Measurements from ENCODE around the gene ATP1A1.

- TF ChIP-seq CHCHD3 (CRISPR knock-in tag; IDR thresholded peaks at IDR 0.05) (no peak), CSDE1 (IDR thresholded peaks at IDR 0.05) (no peak), JUNB (CRISPR knock-in tag; conservative IDR thresholded peaks at IDR 0.05) (no peak), EHMT2 (IDR thresholded peaks at IDR 0.05) (no peak), NFIX (CRISPR knock-in tag; IDR thresholded peaks at IDR 0.05; ENCODE audit: low read depth) (no peak), GABPB2 (CRISPR knock-in tag; conservative IDR thresholded peaks at IDR 0.05) (no peak), RBFOX2 (IDR thresholded peaks at IDR 0.05; ENCODE audit: low read depth, low read length) (no peak), ZNF384 (IDR thresholded peaks at IDR 0.05; ENCODE audit: low read depth, low read length) (no peak), GATA2 (CRISPR knock-in tag; IDR thresholded peaks at IDR 0.05) (no peak), CBFB (CRISPR knock-in tag; IDR thresholded peaks at IDR 0.05) (no peak), ZNF324 (CRISPR knock-in tag; IDR thresholded peaks at IDR 0.05) (no peak)
- TF ChIP-seq, protein P1, sequence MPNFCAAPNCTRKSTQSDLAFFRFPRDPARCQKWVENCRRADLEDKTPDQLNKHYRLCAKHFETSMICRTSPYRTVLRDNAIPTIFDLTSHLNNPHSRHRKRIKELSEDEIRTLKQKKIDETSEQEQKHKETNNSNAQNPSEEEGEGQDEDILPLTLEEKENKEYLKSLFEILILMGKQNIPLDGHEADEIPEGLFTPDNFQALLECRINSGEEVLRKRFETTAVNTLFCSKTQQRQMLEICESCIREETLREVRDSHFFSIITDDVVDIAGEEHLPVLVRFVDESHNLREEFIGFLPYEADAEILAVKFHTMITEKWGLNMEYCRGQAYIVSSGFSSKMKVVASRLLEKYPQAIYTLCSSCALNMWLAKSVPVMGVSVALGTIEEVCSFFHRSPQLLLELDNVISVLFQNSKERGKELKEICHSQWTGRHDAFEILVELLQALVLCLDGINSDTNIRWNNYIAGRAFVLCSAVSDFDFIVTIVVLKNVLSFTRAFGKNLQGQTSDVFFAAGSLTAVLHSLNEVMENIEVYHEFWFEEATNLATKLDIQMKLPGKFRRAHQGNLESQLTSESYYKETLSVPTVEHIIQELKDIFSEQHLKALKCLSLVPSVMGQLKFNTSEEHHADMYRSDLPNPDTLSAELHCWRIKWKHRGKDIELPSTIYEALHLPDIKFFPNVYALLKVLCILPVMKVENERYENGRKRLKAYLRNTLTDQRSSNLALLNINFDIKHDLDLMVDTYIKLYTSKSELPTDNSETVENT (CRISPR knock-in tag; IDR thresholded peaks at IDR 0.05), result no peak
- TF ChIP-seq, protein P2, sequence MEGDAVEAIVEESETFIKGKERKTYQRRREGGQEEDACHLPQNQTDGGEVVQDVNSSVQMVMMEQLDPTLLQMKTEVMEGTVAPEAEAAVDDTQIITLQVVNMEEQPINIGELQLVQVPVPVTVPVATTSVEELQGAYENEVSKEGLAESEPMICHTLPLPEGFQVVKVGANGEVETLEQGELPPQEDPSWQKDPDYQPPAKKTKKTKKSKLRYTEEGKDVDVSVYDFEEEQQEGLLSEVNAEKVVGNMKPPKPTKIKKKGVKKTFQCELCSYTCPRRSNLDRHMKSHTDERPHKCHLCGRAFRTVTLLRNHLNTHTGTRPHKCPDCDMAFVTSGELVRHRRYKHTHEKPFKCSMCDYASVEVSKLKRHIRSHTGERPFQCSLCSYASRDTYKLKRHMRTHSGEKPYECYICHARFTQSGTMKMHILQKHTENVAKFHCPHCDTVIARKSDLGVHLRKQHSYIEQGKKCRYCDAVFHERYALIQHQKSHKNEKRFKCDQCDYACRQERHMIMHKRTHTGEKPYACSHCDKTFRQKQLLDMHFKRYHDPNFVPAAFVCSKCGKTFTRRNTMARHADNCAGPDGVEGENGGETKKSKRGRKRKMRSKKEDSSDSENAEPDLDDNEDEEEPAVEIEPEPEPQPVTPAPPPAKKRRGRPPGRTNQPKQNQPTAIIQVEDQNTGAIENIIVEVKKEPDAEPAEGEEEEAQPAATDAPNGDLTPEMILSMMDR (IDR thresholded peaks at IDR 0.05 in 2 of 3, conservative IDR thresholded peaks at IDR 0.05 in 1 of 3; ENCODE audit: insufficient read depth in 2 of 3, low read depth in 1 of 3, low read length in 3 of 3), result no peak
- TF ChIP-seq, protein P3, sequence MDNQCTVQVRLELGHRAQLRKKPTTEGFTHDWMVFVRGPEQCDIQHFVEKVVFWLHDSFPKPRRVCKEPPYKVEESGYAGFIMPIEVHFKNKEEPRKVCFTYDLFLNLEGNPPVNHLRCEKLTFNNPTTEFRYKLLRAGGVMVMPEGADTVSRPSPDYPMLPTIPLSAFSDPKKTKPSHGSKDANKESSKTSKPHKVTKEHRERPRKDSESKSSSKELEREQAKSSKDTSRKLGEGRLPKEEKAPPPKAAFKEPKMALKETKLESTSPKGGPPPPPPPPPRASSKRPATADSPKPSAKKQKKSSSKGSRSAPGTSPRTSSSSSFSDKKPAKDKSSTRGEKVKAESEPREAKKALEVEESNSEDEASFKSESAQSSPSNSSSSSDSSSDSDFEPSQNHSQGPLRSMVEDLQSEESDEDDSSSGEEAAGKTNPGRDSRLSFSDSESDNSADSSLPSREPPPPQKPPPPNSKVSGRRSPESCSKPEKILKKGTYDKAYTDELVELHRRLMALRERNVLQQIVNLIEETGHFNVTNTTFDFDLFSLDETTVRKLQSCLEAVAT (IDR thresholded peaks at IDR 0.05), result no peak
These were observed 1.5 kb downstream of the ATP1A1 start for GRCh38 chr1:116374353-116375147.
